ENCODE measurements around the gene EEF1A2.

- TF ChIP-seq EZH2 (IDR thresholded peaks at IDR 0.05; ENCODE audit: borderline replicate concordance, low read length), result no peak
- TF ChIP-seq CTCF (IDR thresholded peaks at IDR 0.05; ENCODE audit: low read length), result no peak
Observed at GRCh38 chr20:63534427-63534830, 35.5 kb upstream of the EEF1A2 start.

Data from OCI-LY1 (cell line).